Lung (tissue), 12 donors: ENCODE data around the gene ACTN3. TPM values are rescaled to one million over a fixed set of nuclear protein-coding genes. Genes with fewer than 3 reads are reported as not detected.
"Not testable (repeated sequence)": the region's sequence is repeated elsewhere in the genome, so short reads cannot be mapped to it uniquely, and the experiment has no call there.

Experiments
- ATAC-seq: fragments of 200-7000 bp; cut with Tn5 transposase; one replicate; pipeline ENCODE4 v1.9.1; 2020; ENCODE audit warnings: moderate number of reproducible peaks; ENCODE audit not compliant: insufficient read depth, low FRiP score
- DNase-seq, 3 donors: peaks; one replicate each; pipeline ENCODE4 v3.0.0-alpha.2; 2013 to 2017
- H3K27ac ChIP-seq, 2 donors: one replicate each; pipeline ENCODE4 v1.5.1; 2013; ENCODE audit warnings: mild to moderate bottlenecking in 2 of 2, moderate library complexity in 2 of 2, control low read depth in 1 of 2, inconsistent platforms in 1 of 2, low read depth in 1 of 2, low read length in 1 of 2
- H3K27me3 ChIP-seq, 3 donors: one replicate each; pipeline ENCODE4 v1.5.1; 2013; ENCODE audit warnings: low read length in 2 of 3; ENCODE audit not compliant: control insufficient read depth in 3 of 3, insufficient read depth in 3 of 3
- H3K36me3 ChIP-seq, 4 donors: one replicate each; pipeline ENCODE4 v1.5.1; 2013; ENCODE audit warnings: low read length in 4 of 4, mild to moderate bottlenecking in 1 of 4, moderate library complexity in 1 of 4; ENCODE audit not compliant: control insufficient read depth in 4 of 4, insufficient read depth in 4 of 4
- H3K4me1 ChIP-seq, 5 donors: one replicate each; pipeline ENCODE4 v1.5.1; 2013; ENCODE audit warnings: low read length in 5 of 5, mild to moderate bottlenecking in 2 of 5, moderate library complexity in 1 of 5; ENCODE audit not compliant: control insufficient read depth in 5 of 5, insufficient read depth in 5 of 5
- H3K4me3 ChIP-seq: one replicate; pipeline ENCODE4 v1.5.1; 2013; ENCODE audit warnings: mild to moderate bottlenecking, control low read depth, moderate library complexity
- H3K9ac ChIP-seq, 2 donors: one replicate each; pipeline ENCODE4 v1.5.1; 2013; ENCODE audit warnings: low read length in 2 of 2, control low read depth in 1 of 2; ENCODE audit not compliant: insufficient read depth in 1 of 2
- H3K9me3 ChIP-seq, 4 donors: one replicate each; pipeline ENCODE4 v1.5.1; 2013; ENCODE audit warnings: low read length in 3 of 4, mild to moderate bottlenecking in 1 of 4, moderate library complexity in 1 of 4; ENCODE audit not compliant: control insufficient read depth in 4 of 4, insufficient read depth in 3 of 4
- WGBS, 2 donors: extraction: QIAGEN DNeasy Blood & Tissue Kit; methylation state at CpG; one replicate each; pipeline ENCODE4 v1.1.7; 2013; 5-methylcytosine and 5-hydroxymethylcytosine counted together
- polyA plus RNA-seq, 2 donors: library from polyadenylated mRNA; stranded (reverse); fragments of 200-250 nt; gene quantifications; one replicate each; pipeline ENCODE4 v1.2.1, GENCODE V29; 2013
- total RNA-seq, 2 donors: library from RNA; depleted of rRNA in 1 of 2; stranded (reverse); fragments of >200 nt in 1 of 2; gene quantifications; one replicate each; pipeline ENCODE4 v1.2.1, GENCODE V29; 2014 to 2021
- TF ChIP-seq, protein P1 (sequence below): IDR thresholded peaks from 2 replicates; pipeline ENCODE4 v1.5.1; 2012; ENCODE audit warnings: mild to moderate bottlenecking; ENCODE audit errors: control extremely low read depth, extremely low read depth
- donor health status: control.
- donor health status: control.
- donor health status: Bipolar disorder and iron deficiency.
- donor health status: healthy.
- donor health status: DM: yes; HTN: yes; CAD: no.

The ACTN3 gene
- total and polyA plus RNA-seq, 4 donors = 0.04 to 0.15 (median 0.07) TPM; not detected in 1

DNA sequence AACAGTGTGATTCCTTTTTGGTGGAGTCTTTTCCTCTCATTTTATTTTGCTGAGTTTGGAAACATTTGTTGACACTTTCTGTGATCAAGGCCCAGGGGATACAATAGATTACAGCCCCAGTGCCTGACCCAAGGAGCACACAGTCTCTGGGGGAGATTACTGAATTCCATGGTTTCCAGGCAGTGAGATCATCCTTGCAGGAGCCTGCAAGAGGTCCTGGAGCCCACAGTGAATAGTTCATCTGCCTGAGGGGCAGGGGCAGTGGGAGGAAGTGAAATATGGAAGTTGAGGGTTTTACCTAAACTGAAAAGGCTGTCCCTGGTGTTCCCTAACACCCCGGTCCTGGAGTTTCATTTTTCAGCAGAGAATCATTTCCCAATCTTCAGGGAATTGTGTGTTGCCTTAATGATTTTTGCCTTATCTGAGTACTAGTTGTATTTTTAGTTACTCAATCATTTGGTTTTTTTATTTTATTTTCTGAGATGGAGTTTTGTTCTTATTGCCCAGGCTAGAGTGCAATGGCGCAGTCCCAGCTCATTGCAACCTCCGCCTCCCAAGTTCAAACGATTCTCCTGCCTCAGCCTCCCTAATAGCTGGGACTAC, 54.0 kb downstream of the ACTN3 start:
- no peaks in the 10 kb centered on the region for H3K27me3 ChIP-seq
- TF ChIP-seq, protein P1, sequence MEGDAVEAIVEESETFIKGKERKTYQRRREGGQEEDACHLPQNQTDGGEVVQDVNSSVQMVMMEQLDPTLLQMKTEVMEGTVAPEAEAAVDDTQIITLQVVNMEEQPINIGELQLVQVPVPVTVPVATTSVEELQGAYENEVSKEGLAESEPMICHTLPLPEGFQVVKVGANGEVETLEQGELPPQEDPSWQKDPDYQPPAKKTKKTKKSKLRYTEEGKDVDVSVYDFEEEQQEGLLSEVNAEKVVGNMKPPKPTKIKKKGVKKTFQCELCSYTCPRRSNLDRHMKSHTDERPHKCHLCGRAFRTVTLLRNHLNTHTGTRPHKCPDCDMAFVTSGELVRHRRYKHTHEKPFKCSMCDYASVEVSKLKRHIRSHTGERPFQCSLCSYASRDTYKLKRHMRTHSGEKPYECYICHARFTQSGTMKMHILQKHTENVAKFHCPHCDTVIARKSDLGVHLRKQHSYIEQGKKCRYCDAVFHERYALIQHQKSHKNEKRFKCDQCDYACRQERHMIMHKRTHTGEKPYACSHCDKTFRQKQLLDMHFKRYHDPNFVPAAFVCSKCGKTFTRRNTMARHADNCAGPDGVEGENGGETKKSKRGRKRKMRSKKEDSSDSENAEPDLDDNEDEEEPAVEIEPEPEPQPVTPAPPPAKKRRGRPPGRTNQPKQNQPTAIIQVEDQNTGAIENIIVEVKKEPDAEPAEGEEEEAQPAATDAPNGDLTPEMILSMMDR = no peak
- peaks cover 0 to 4% (median 3%) of the 10 kb centered on the region in 5 donors for H3K4me1 ChIP-seq
- 79 to 91% methylated on average over 4 of the region's 4 CpGs for WGBS, 2 donors
- H3K36me3 ChIP-seq = peaks cover 3 to 38% (median 36%) of the 10 kb centered on the region in 4 donors
- ATAC-seq (no peak), DNase-seq (no peak)
- H3K9me3 ChIP-seq = peaks cover 0 to 2% (median 0%) of the 10 kb centered on the region in 4 donors
- H3K27ac ChIP-seq = no peak overlapping the region
- H3K9ac ChIP-seq = no peak overlapping the region
- H3K4me3 ChIP-seq = no peak overlapping the region

DNA sequence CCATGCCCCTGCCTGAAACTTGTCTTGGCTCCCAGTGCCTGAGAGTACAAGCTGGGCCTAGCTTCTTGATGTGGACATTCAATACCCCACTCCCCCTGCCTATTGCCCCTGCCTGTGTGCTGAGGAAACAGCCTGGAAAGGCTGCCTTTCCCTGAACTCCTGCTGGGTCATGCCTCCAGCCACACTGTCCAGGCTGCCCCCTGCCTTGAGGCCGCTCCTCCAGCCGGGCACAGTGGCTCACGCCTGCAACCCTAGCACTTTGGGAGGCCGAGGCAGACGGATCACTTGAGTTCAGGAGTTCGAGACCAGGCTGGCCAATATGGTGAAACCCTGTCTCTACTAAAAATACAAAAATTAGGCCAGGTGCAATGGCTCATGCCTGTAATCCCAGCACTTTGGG, 56.4 kb downstream of the ACTN3 start:
- Histone ChIP-seq H3K4me1 (peaks cover 0 to 7% (median 6%) of the 10 kb centered on the region in 5 donors), H3K27ac (no peak overlapping the region), H3K36me3 (peaks cover 3 to 42% (median 38%) of the 10 kb centered on the region in 4 donors), H3K27me3 (no peaks in the 10 kb centered on the region), H3K9me3 (peaks cover 0 to 2% (median 0%) of the 10 kb centered on the region in 4 donors), H3K9ac (no peak overlapping the region), H3K4me3 (no peak overlapping the region)
- 96% methylated on average over 6 of the region's 6 CpGs for WGBS, 2 donors
- ATAC-seq (no peak), DNase-seq (no peak)
- TF ChIP-seq, protein P1 = no peak

DNA sequence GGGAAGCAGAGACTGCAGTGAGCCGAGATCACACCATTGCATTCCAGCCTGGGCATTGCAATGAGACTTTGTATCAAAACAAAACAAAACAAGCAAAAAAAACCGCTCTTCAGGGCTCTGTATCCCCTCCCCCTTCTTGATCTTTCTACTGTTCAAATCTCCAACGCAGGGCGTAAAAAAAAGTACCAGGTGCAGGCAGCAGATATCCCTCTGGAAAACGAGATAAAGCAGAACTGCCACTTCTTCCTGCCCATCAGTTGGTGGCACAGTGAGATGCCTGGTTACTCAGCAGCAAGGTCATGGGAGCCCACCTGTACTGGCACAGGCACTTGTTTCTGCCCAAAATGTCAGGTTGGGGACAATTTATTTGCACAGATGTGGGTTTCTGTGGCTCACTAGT, 57.5 kb downstream of the ACTN3 start:
- H3K4me1 ChIP-seq = peaks cover 0 to 7% (median 6%) of the 10 kb centered on the region in 5 donors
- ATAC-seq (no peak), DNase-seq (no peak)
- H3K27ac ChIP-seq = no peak overlapping the region
- H3K27me3 ChIP-seq = no peaks in the 10 kb centered on the region
- TF ChIP-seq, protein P1 = no peak
- H3K4me3 ChIP-seq = no peak overlapping the region
- H3K9ac ChIP-seq = no peak overlapping the region
- peaks cover 0 to 2% (median 0%) of the 10 kb centered on the region in 4 donors for H3K9me3 ChIP-seq
- WGBS, 2 donors = 77 to 86% methylated on average over 5 of the region's 5 CpGs
- H3K36me3 ChIP-seq = peaks cover 3 to 38% (median 36%) of the 10 kb centered on the region in 4 donors

DNA sequence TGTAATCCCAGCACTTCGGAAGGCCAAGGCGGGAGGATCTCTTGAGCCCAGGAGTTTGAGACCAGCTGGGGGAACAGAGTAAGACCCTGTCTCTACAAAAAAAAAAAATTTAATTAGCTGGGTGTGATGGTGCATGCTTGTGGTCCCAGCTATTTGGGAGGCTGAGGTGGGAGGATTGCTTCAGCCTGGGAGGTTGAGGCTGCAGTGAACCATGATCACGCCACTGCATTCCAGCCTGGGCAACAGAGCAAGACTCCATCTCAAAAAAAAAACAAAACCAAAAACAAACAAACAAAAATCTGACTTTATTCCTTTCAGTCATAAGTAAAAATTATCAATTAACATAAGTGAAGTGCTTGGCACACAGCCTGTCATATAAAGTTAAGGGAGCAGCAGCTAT, 59.9 kb downstream of the ACTN3 start:
- H3K27ac ChIP-seq, H3K4me3 ChIP-seq, H3K4me1 ChIP-seq, H3K9me3 ChIP-seq, DNase-seq, H3K27me3 ChIP-seq, H3K9ac ChIP-seq, ATAC-seq: not testable (repeated sequence)
- peaks cover 0 to 29% (median 20%) of the 10 kb centered on the region in 4 donors for H3K36me3 ChIP-seq
- 95% methylated on average over 3 of the region's 3 CpGs for WGBS, 2 donors
